HG03565 (cell line): ENCODE results near the gene GEMIN2.
"Not testable (repeated sequence)": the region's sequence is repeated elsewhere in the genome, so short reads cannot be mapped to it uniquely, and the experiment has no call there.

Source experiments
- ATAC-seq: cut with Tn5 transposase; IDR thresholded peaks from one replicate; pipeline ENCODE4 v1.9.1; 2021; ENCODE audit warnings: mild to moderate bottlenecking, moderate library complexity; ENCODE audit not compliant: unreplicated experiment

Gene GEMIN2

GRCh38 chr14:39176263-39177167, 62.4 kb downstream of the GEMIN2 start:
- no peak for ATAC-seq

GRCh38 chr14:39177168-39177545, 63.0 kb downstream of the GEMIN2 start:
- no peak for ATAC-seq

- no peak for ATAC-seq
Measured at GRCh38 chr14:39179042-39179441, 64.9 kb downstream of the GEMIN2 start.

- ATAC-seq, result no peak
Measured at GRCh38 chr14:39180553-39180952, 66.4 kb downstream of the GEMIN2 start.

- ATAC-seq, result no peak
Measured at GRCh38 chr14:39181026-39181692, 67.0 kb downstream of the GEMIN2 start.

- ATAC-seq, result no peak
Measured at GRCh38 chr14:39181693-39182047, 67.5 kb downstream of the GEMIN2 start.

GRCh38 chr14:39182770-39183684, 68.9 kb downstream of the GEMIN2 start:
- ATAC-seq, result no peak

GRCh38 chr14:39183685-39184003, 69.5 kb downstream of the GEMIN2 start:
- ATAC-seq, result not testable (repeated sequence)

- no peak for ATAC-seq
Measured at GRCh38 chr14:39184628-39185255, 70.6 kb downstream of the GEMIN2 start.

- ATAC-seq, result no peak
Measured at GRCh38 chr14:39185256-39186049, 71.3 kb downstream of the GEMIN2 start.
